ENCODE measurements around the gene CORIN.

CORIN gene

DNA sequence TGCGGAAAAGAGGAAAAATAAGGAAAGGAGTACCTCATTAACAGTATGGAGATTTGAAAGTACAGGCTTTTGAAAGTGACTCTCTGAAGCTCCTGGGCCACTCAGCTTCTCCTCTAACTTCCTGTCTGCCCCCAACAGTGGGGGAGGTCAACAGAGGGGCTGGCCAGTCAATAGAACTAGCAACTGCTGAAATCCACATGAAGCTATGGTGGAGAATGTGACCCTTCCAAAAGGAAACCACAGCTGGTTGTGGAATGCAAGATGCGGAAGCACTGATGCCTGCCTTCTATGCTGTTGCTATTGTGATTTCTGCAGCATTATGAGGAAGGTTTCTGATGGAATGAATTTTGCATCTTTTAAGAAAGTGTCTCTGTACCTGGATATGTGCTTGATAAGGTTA is 2.4 kb downstream of the CORIN start:
- DNase-seq: no peak

GRCh38 chr4:47831026-47831679 is 6.7 kb downstream of the CORIN start:
- DNase-seq: no peak

GRCh38 chr4:47830265-47831025 is 7.4 kb downstream of the CORIN start:
- DNase-seq: no peak

DNA sequence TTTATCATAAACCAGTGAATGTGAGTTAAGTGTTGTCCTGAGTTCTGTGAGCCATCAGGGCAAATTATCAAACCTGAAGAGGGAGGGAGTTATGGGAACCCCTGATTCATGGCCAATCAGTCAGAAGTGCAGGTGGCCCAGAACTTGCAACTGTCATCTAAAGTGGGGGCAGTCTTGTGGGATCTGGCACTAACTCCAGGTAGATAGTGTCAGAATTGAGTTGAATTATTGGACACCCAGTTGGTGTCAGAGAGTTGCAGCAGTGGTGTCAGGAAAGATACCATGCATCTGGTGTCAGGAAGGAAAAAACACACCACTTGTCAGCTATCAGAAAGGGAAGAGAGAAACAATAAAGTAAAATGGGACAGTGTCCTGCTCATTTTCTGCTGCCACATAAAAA is 8.4 kb downstream of the CORIN start:
- DNase-seq: no peak

- DNase-seq: no peak
Observed at GRCh38 chr4:47827343-47828047, 10.4 kb downstream of the CORIN start.

- no peak for DNase-seq
Observed at GRCh38 chr4:47824840-47825239, 13.0 kb downstream of the CORIN start.

DNA sequence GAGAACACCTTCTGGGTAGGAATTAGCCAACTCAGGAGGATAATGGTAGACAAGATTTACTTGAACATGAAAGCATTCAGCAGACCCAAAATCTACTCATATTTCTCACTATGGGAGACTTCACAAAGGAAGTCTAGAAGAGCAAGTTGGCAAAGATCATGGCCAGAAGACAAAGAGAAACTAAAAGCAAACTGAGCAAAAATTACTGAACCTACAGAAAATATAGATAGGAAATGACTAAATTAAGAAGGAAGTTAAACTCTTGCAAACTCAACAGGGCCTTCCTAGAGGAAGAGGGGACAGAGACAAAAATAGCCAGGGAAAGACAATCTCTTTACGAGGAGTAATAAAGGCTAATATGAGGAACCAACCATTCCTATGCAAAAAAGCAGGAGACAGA is 18.7 kb downstream of the CORIN start:
- no peak for DNase-seq

DNA sequence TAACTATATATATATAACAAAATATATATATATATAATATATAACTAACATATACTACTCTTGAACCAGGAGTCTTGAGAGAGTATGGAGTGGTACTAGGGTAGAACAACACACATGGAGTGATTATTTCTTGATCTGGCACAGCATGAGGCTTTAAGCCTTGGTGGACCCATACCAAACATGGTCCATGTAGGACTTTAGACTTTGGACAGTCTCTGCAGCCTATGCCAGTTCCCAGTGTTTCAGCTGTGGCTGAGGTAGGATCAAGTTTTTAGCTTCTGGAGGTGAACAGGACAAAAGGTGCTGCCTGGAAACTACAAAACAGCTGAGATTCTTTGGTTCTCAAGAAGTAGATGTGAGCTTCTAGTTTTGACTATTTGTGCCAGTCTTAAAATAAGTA is 20.6 kb downstream of the CORIN start:
- no peak for DNase-seq

- DNase-seq: no peak
Observed at GRCh38 chr4:47816748-47817147, 21.1 kb downstream of the CORIN start.

DNA sequence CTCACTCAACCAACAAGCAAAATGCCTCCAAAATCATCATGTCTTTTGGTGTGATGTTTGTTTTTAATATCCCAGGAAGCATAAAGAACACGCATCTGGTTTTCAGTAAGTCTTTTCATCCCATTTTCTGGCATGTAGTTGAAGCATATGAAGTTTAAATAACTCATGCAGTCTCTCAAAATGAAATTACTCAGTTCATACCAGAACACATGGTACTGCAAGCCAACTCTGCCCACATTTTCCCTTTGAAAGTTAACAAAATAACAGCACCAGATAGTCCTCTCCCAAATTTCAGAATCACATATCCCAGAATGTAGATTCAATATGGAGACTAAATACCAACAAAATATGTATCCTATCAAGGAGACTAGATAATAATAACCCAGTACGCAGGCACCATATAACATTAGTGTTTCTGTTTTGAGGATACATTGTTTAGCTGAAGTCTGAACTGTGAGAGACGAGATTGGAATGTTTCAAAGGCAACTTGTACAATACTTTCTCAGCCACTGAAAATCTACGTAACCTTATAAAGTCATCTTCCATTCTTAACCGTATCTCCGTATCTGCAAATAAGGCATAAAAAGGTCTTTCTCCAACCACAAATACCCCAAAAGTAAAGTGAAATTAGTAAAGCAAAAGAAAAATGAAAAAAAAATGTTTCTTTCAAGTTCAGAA is 23.1 kb downstream of the CORIN start:
- no peak for DNase-seq

- no peak for DNase-seq
Observed at GRCh38 chr4:47809654-47810203, 28.1 kb downstream of the CORIN start.

DNA sequence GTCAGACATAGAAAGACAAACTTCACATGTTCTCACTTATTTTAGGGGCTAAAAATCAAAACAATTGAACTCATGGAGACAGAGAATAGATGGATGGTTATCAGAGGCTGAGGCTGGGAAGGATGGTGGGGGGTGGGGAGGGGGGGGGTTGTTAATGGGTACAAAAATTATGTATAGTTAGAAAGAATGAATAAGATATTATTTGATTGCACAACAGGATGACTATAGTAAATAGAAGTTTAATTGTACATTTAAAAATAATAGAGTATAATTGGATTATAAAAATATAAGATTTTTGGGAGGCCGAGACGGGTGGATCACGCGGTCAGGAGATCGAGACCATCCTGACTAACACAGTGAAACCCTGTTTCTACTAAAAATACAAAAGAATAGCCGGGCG is 33.3 kb downstream of the CORIN start:
- DNase-seq: no peak

- DNase-seq: no peak
Observed at GRCh38 chr4:47801481-47802002, 36.3 kb downstream of the CORIN start.

DNA sequence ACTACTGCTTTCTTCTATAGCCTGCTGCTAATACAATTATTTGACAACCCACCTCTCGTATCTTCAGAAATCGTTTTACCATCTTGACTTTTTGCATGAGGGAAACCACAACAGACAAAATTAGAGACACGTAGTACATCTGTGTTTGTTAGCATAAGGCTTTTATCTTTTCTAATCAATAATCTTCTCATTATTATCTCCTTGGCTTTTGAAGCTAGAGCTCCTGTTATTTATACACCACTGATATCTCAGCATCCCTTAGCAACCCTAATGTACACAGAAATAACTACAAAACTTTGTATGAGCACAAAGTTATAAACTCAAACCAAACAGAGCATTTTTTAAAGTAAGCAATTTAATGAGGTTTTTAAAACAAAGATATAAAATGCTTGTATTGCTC is 39.7 kb downstream of the CORIN start:
- DNase-seq: no peak

- no peak for DNase-seq
Observed at GRCh38 chr4:47791965-47792364, 45.9 kb downstream of the CORIN start.

DNA sequence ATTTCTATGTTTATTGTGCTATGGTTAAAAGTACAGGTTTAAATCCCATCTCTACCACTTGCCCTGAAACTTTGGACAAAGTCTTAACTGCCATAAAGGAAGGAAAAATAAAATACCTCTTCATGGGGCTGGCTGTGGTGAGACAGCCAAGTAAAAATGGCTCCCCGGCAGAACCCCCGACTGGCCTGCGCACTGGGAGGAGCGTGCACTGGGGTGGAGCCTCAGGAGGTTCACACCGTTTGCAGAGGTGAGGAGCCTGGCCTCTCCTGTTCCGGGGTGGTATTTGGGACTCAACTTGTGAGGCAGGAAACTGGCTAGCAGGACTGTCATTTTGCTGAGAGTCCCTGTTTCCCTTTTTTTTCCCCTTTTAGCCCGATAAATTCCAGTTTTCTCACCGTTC is 47.8 kb downstream of the CORIN start:
- DNase-seq: no peak

- no peak for DNase-seq
Observed at GRCh38 chr4:47788126-47788525, 49.7 kb downstream of the CORIN start.

DNA sequence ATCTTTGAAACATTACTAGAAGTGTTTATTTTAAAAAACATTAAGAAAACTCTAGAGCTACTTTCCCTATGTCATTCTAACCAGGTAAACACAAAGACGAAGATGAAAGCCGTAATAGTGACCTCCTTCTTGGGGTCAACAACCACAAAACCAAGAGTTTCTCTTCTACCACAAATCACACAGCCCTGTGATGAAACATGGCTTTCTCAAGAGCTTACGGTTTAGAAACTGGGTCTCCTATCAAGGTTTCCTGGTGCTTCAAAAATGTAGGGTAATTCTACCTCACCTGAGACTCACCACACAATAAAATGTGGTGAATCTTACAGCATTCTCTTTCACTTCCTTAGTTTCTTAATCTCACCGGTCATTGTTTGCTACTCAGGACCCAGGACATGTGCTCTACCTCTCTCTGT is 50.9 kb downstream of the CORIN start:
- no peak for DNase-seq

- no peak for DNase-seq
Observed at GRCh38 chr4:47785153-47785552, 52.7 kb downstream of the CORIN start.

- DNase-seq: no peak
Observed at GRCh38 chr4:47784222-47784621, 53.6 kb downstream of the CORIN start.

DNA sequence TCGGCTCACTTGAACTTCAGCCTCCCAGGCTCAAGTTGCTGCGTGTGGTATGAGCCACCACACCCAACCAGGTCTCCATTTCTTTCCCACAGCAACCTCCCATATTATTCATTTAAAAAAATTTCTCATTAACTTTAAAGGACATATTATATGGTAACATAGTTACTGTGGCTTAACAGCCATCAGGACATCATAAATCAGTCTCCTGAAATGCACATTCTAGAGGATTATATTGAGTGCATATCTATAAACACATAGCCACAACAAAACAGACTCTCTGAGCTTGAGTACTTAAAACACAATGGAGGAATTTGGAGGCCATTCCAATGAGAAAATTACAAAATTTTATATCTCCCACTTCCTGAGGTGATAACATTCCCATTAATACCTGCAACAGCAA is 61.5 kb downstream of the CORIN start:
- no peak for DNase-seq

DNA sequence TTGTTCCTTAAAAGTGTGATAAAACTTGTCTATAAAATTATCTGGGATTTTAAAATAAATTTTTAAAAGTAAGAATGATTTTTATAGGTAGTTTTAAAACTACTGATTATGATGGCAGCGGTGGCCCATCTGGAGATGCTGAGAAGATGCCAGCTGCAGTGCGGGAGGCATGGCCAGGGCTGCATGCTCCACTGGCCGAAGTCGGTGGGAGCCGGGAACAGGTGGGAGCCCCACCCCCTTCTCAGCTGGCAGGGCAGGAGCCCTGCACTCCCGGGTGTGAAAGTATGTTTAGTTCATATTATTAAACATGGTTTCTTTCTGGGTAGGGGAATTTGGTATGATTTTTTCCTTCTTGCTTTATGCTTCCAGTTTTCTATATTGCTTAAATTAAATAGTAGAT is 63.8 kb downstream of the CORIN start:
- DNase-seq: no peak

GRCh38 chr4:47771020-47771419 is 66.8 kb downstream of the CORIN start:
- no peak for DNase-seq

Data from activated effector memory CD4-positive, alpha-beta T cell treated with anti-CD3 and anti-CD28 coated beads, Interleukin-2, amount 50 U/mL, for 16 hours (primary cell).